Ishikawa (cell line): ENCODE measurements around the gene LY86.

ENCODE experiments used
- CREB1 ChIP-seq: IDR thresholded peaks from 2 replicates; pipeline ENCODE4 v1.6.1; 2012; ENCODE audit warnings: low read depth
- REST ChIP-seq: IDR thresholded peaks from 2 replicates; pipeline ENCODE4 v1.6.1; 2012; ENCODE audit warnings: low read depth, mild to moderate bottlenecking
- TEAD4 ChIP-seq: IDR thresholded peaks from 2 replicates; pipeline ENCODE4 v1.6.1; 2012

GRCh38 chr6:6590530-6590929 lies 2.0 kb downstream of the LY86 start:
- TF ChIP-seq TEAD4 = no peak
- TF ChIP-seq CREB1 = no peak
- TF ChIP-seq REST = no peak
